IPS-NIHi7 (cell line): ENCODE measurements around the gene KRTAP4-5.
"Not testable (repeated sequence)": the region's sequence is repeated elsewhere in the genome, so short reads cannot be mapped to it uniquely, and the experiment has no call there.

Experiments used
- DNase-seq: peaks from one replicate; pipeline ENCODE4 v3.0.0; 2012; ENCODE audit warnings: mixed read lengths; ENCODE audit errors: extremely low spot score

The KRTAP4-5 gene

DNA sequence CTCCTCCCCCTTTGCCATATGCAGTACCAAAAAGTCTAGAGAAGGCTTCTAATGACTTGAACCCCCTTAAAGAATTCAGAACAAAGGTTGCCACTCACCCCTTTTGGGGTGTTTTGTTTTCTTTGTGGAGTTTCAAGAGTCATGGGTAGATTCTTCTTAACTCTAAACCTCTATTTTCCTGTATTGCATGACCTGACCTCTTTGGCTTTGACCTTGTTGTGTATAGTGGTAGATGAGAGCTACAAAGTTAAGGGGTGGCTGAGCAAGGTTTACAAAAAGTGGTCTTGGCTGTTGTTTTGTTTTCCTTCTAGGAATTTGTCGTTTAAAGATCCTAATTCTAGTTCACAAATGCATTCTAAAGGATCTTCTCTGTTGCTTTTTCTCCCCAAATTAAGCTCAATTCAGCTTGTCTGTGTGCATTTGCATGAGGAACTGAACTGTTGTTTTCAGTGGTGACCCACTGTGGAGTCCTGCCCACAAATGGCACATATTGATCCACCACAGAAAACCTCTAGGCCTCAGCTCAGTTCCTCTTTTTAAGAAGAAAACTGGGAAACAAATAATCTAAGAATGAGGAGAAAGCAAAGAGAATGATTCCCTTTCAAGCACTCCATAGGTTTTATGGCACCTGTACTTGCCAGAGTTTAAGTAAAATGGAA lies 40.8 kb downstream of the KRTAP4-5 start:
- DNase-seq = not testable (repeated sequence)

GRCh38 chr17:41107941-41108450 lies 41.6 kb downstream of the KRTAP4-5 start:
- no peak for DNase-seq

DNA sequence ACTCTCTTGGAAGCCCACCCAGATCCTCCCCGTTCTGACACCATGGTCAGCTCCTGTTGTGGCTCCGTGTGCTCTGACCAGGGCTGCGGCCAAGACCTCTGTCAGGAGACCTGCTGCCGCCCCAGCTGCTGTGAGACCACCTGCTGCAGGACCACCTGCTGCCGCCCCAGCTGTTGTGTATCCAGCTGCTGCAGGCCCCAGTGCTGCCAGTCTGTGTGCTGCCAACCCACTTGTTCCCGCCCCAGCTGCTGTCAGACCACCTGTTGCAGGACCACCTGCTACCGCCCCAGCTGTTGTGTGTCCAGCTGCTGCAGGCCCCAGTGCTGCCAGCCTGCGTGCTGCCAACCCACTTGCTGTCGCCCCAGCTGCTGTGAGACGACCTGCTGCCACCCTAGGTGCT lies 44.3 kb downstream of the KRTAP4-5 start, which contains the start of gene KRTAP4-9:
Gene KRTAP4-9 (plus strand): TSS at position 43 of the 400 bp plus-strand sequence. CDS start 0 bp downstream, at position 43.
- DNase-seq = not testable (repeated sequence)

DNA sequence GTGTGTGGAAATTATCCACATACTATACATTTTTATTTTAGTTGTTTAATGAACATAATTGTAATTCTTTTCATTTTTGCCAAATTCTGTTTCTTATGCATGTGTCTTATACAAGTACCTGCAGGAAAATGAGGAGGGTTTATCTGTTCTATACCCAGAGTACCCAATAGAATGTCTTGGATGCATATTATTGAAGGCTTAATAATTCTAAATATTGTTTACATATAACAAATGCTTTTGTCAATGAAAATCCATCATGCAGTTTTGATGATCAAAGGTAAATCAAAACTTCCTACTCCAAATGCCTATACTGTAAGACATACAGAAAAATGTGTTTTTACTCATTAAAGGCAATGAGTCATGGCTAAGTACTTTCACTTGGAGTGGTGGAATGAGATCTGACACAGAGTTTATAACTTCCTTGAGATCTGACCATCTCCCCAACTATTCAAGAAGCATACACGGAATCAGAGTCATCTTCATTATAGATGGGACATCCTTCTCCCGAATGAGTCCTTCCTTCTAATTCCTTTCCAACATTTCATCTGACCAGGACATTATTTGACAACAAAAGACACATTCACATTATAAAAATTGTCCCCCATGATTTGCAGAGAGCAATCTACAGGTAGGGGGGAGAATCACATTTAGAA lies 45.1 kb downstream of the KRTAP4-5 start:
- DNase-seq = not testable (repeated sequence)

GRCh38 chr17:41103896-41104295 lies 45.7 kb downstream of the KRTAP4-5 start:
- DNase-seq = no peak

GRCh38 chr17:41101586-41102259 lies 47.9 kb downstream of the KRTAP4-5 start, which contains the start of gene KRTAP4-16:
KRTAP4-16 (minus strand) TSS chr17:41102209; CDS start chr17:41102209, 0 bp downstream.
- no peak for DNase-seq

DNA sequence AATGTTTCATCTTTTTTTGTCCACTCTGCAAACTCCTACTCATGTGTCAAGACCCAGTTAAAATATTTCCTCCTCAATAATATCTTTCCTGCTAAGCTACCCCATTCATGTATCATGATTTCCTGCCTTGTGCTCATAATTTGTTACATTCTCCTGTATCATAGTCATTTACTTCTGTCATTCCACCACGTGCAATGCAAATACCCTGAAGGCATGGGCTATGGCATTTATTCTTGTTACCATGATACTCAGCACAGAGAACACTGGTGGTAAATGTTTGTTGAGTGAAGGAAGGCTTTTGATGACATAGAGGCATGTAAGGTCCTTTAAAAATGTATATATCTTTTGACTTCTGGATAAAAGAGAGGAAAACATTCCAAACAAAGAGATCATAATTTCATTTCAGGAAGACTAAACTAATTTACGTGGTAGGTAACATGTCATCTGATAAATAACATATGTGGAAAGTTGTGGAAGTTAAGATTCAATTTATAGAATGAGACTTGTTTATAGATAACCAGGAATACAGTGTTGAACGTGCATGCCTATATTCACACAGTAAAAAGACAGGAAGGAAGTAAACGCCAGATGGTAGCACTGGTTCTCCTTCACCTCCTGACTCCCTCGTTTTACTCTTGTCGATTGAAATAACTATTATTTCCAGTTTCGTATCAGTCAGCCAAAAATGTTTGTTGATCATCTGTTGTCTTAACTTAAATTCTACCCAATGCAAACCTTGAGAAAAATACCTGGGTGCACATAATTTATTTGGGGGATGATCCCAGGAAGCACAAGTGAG lies 49.7 kb downstream of the KRTAP4-5 start:
- DNase-seq = not testable (repeated sequence)
